Measurements from ENCODE around the gene PRR15.

DNA sequence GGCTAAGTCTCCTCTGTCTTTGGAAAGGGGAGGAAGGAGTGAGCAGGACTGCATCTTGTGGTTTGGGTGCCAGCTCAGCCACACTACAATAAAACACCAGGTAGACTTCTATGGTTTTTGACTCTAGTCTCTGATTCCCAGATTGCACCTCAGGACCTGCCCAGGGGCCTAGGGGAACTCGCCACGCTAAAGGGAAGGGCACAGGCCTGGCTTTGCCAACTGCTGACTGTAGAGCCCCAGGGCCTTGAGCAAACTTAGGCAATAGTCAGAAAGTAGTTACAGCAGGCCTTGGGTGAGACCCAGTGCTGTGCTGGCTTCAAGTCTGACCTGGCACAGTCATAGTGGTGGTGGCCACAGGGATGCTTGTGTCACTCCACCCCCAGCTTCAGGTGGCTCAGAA lies 24.2 kb upstream of the PRR15 start:
- TF ChIP-seq, protein P1, sequence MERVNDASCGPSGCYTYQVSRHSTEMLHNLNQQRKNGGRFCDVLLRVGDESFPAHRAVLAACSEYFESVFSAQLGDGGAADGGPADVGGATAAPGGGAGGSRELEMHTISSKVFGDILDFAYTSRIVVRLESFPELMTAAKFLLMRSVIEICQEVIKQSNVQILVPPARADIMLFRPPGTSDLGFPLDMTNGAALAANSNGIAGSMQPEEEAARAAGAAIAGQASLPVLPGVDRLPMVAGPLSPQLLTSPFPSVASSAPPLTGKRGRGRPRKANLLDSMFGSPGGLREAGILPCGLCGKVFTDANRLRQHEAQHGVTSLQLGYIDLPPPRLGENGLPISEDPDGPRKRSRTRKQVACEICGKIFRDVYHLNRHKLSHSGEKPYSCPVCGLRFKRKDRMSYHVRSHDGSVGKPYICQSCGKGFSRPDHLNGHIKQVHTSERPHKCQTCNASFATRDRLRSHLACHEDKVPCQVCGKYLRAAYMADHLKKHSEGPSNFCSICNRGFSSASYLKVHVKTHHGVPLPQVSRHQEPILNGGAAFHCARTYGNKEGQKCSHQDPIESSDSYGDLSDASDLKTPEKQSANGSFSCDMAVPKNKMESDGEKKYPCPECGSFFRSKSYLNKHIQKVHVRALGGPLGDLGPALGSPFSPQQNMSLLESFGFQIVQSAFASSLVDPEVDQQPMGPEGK (CRISPR knock-in tag; IDR thresholded peaks at IDR 0.05; ENCODE audit: borderline replicate concordance) = no peak
- TF ChIP-seq, protein P2, sequence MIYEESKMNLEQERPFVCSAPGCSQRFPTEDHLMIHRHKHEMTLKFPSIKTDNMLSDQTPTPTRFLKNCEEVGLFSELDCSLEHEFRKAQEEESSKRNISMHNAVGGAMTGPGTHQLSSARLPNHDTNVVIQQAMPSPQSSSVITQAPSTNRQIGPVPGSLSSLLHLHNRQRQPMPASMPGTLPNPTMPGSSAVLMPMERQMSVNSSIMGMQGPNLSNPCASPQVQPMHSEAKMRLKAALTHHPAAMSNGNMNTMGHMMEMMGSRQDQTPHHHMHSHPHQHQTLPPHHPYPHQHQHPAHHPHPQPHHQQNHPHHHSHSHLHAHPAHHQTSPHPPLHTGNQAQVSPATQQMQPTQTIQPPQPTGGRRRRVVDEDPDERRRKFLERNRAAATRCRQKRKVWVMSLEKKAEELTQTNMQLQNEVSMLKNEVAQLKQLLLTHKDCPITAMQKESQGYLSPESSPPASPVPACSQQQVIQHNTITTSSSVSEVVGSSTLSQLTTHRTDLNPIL (CRISPR knock-in tag; IDR thresholded peaks at IDR 0.05; ENCODE audit: low read depth) = no peak
- no peak for TF ChIP-seq PPARA (CRISPR knock-in tag; IDR thresholded peaks at IDR 0.05; ENCODE audit: borderline replicate concordance)
- TF ChIP-seq, protein P3, sequence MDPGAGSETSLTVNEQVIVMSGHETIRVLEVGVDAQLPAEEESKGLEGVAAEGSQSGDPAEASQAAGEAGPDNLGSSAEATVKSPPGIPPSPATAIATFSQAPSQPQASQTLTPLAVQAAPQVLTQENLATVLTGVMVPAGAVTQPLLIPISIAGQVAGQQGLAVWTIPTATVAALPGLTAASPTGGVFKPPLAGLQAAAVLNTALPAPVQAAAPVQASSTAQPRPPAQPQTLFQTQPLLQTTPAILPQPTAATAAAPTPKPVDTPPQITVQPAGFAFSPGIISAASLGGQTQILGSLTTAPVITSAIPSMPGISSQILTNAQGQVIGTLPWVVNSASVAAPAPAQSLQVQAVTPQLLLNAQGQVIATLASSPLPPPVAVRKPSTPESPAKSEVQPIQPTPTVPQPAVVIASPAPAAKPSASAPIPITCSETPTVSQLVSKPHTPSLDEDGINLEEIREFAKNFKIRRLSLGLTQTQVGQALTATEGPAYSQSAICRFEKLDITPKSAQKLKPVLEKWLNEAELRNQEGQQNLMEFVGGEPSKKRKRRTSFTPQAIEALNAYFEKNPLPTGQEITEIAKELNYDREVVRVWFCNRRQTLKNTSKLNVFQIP (CRISPR knock-in tag; IDR thresholded peaks at IDR 0.05; ENCODE audit: borderline replicate concordance, low read depth) = no peak
- TF ChIP-seq BACH2 (CRISPR knock-in tag; IDR thresholded peaks at IDR 0.05; ENCODE audit: borderline replicate concordance) = no peak
- TF ChIP-seq RARB (CRISPR knock-in tag; IDR thresholded peaks at IDR 0.05) = no peak

Measured in SK-N-SH treated with all-trans-retinoic acid at 6 μM for 48 hours (cell line).